ENCODE measurements around the gene SPEM1. TPM values are rescaled to one million over a fixed set of nuclear protein-coding genes. Genes with fewer than 3 reads are reported as not detected.

The SPEM1 gene
- total RNA-seq, 1 donor from 2014 or later, result not detected

DNA sequence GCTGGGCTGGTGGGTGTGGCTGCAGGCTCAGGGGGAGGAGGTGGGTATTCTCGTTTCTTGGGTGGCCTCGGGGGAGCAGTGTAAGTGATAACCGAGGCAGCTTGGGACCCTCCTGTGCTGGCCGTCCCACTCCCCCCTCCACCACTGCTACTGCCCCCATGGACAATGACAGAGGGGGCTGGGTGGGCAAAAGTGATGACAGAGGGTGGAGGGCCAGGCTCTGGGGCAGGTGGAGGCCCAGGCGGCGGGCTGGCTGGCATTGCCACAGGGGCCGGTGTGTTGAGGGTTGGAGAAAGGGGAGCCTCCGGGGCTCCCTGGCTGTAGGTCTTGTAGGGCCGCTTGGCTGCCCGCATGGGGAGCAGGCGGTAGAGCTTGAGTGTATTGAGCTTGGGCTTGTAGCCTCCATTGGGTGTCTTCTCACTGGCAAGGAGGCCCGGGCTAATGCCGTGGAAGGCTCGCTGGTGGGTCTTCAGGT lies 43.3 kb downstream of the SPEM1 start:
- Histone ChIP-seq H3K27ac (no peak overlapping the region), H3K9me3 (no peaks in the 10 kb centered on the region), H3K4me1 (peaks cover 24% of the 10 kb centered on the region), H3K36me3 (peaks cover 53% of the 10 kb centered on the region), H3K27me3 (ENCODE audit: low read depth) (no peaks in the 10 kb centered on the region), H3K4me3 (no peak overlapping the region)
- ATAC-seq, result no peak
- no peak for DNase-seq
- TF ChIP-seq, protein P1, sequence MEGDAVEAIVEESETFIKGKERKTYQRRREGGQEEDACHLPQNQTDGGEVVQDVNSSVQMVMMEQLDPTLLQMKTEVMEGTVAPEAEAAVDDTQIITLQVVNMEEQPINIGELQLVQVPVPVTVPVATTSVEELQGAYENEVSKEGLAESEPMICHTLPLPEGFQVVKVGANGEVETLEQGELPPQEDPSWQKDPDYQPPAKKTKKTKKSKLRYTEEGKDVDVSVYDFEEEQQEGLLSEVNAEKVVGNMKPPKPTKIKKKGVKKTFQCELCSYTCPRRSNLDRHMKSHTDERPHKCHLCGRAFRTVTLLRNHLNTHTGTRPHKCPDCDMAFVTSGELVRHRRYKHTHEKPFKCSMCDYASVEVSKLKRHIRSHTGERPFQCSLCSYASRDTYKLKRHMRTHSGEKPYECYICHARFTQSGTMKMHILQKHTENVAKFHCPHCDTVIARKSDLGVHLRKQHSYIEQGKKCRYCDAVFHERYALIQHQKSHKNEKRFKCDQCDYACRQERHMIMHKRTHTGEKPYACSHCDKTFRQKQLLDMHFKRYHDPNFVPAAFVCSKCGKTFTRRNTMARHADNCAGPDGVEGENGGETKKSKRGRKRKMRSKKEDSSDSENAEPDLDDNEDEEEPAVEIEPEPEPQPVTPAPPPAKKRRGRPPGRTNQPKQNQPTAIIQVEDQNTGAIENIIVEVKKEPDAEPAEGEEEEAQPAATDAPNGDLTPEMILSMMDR (IDR thresholded peaks at IDR 0.05), result no peak
- intact Hi-C loops (cut with DNase I), result no loop called here

DNA sequence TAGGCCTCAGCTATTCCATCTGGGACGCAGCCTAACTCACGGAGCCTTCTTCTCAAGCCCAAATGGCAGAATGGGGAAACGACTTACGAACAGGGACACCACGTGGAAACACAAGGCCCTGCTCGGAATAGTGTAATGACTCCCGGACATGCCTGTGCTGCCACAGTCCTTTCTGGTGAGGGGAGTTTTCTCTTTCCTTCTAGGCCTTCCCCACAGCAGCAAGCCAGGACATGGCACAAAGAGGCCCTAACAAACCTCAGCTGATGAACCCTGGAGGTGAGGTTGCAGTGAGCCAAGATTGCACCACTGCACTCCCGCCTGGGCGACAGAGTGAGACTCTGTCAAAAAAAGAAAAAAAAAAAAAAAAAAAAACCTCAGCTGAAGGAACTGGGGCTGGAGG lies 44.0 kb downstream of the SPEM1 start:
- Histone ChIP-seq H3K27me3 (ENCODE audit: low read depth) (no peaks in the 10 kb centered on the region), H3K27ac (no peak overlapping the region), H3K4me3 (no peak overlapping the region), H3K36me3 (peaks cover 53% of the 10 kb centered on the region), H3K9me3 (no peaks in the 10 kb centered on the region), H3K4me1 (peaks cover 31% of the 10 kb centered on the region)
- ATAC-seq (no peak), DNase-seq (no peak)
- intact Hi-C loops (cut with DNase I), result no loop called here
- TF ChIP-seq, protein P1 (IDR thresholded peaks at IDR 0.05), result no peak

DNA sequence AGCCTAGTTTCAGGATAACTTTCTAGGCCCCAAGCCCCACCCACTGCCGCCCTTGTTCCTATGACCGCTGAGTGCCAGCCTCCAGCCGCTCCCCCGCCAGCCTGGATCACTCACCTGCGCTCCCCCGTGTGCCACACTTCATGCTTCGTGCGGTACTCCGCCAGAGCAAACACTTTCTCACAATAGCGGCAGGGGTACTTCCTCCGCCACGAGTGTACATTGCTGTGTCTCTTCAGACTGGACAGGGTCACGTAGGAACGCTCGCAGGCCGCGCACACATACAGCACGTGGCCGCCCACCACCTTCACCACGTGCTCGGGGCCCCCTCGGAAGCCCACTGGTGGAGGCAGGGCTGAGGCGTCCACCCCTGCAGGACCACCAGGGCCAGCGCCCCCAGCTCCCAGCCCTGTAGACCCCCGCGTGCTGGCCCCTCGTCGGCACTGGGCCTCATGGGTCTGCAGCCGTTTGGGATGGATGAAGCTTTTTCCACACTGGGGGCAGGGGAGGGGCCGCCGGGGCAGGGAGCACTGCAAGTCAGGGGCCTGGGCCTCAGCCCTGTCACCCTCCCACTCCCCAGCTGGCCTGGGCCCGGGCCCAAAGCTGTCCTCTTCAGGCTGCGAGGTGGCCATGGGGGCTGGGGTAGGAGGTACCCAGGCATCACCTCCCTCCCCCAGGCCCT lies 45.6 kb downstream of the SPEM1 start:
- Histone ChIP-seq H3K4me3 (no peak overlapping the region), H3K4me1 (peaks cover 45% of the 10 kb centered on the region), H3K36me3 (peaks cover 53% of the 10 kb centered on the region), H3K27me3 (ENCODE audit: low read depth) (no peaks in the 10 kb centered on the region), H3K27ac (peak overlapping the region; percentile 41), H3K9me3 (no peaks in the 10 kb centered on the region)
- intact Hi-C loops (cut with DNase I), result no loop called here
- ATAC-seq (peak; percentile 57 to 74), DNase-seq (peak; percentile 79)
- TF ChIP-seq, protein P1 (IDR thresholded peaks at IDR 0.05), result no peak

DNA sequence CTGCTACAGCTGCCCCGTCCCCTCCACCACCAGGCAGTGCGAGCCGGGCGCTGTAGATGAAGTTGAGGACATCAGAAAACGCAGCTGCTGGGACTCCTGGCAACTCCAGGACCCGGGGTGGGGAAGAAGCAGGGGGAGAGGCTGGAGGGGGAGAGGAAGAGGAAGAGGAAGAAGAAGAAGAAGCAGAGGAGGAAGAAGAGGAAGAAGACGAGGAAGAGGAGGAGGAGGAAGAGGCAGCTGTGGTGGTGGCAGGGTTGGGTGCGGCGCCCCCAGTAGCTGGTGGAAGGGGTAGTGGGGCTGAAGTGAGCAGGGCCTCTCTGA lies 46.2 kb downstream of the SPEM1 start:
- H3K27ac ChIP-seq, result peak overlapping the region; percentile 61
- peaks cover 50% of the 10 kb centered on the region for H3K4me1 ChIP-seq
- no peak overlapping the region for H3K4me3 ChIP-seq
- intact Hi-C loops (cut with DNase I), result no loop called here
- ATAC-seq, result no peak
- no peak for DNase-seq
- H3K9me3 ChIP-seq, result no peaks in the 10 kb centered on the region
- peaks cover 53% of the 10 kb centered on the region for H3K36me3 ChIP-seq
- TF ChIP-seq, protein P1 (IDR thresholded peaks at IDR 0.05), result no peak
- no peaks in the 10 kb centered on the region for H3K27me3 ChIP-seq (ENCODE audit: low read depth)

DNA sequence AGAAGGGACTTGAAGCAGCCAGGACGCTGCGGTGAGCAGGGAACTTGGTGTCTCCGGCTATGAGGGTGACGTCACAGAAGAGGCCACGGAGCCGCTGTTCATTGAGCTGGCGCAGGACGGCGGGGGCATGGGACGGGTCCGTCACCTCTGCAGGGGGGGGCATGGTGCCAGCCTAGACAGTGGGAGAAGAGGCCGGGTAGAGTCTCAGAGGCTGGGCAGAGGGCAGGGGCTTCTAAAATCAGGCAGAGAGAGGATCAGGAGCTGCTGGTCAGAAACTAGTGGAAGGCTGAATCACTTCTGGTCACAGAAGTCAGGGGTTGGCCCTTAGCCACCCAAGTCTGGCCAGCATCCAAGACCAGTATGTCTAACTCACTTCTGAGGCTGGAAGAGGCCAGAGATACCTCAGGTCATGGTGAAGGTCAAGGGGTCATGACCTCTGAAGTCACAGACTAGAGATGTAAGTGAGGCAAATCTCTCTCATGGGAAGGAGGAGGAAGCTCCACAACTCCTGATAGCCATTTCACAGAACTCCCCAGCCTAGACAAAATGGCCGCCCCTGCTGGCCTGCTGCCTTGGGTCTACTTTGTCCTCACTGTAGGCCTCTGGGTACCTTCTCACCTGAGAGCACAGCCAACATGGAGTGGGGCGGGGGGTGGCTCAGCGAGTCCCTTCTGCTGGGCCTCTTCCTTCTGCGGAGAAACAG lies 46.7 kb downstream of the SPEM1 start:
- peak; percentile 22 to 42 for ATAC-seq
- Histone ChIP-seq H3K9me3 (no peaks in the 10 kb centered on the region), H3K4me1 (peaks cover 55% of the 10 kb centered on the region), H3K27me3 (ENCODE audit: low read depth) (no peaks in the 10 kb centered on the region), H3K27ac (peak overlapping the region; percentile 61), H3K36me3 (peaks cover 49% of the 10 kb centered on the region), H3K4me3 (no peak overlapping the region)
- intact Hi-C loops (cut with DNase I), result no loop called here
- TF ChIP-seq, protein P1 (IDR thresholded peaks at IDR 0.05), result no peak
- peak; percentile 60 for DNase-seq
